HEK293 (cell line): ENCODE measurements around the gene TP53TG3D.
"Not testable (repeated sequence)": the region's sequence is repeated elsewhere in the genome, so short reads cannot be mapped to it uniquely, and the experiment has no call there.

Experiments
- CTCF ChIA-PET: fragments of 350-600 bp; formaldehyde crosslinking; extraction: SDS; loops from one replicate; lab custom pipeline; 2021; ENCODE audit warnings: antibody characterized with exemption; lab: Yijun Ruan, JAX
- POLR2A ChIA-PET: fragments of 300-600 bp; formaldehyde crosslinking; extraction: SDS; loops from one replicate; lab custom pipeline; 2020; ENCODE audit warnings: antibody characterized with exemption, inconsistent platforms; lab: Yijun Ruan, JAX
- H3K27ac ChIP-seq: fragments of 200-500 bp; sonication (Bioruptor generic); 2 replicates; pipeline ENCODE4 v1.5.1; 2014; ENCODE audit warnings: low read depth, low read length, control low read depth, inconsistent platforms; ENCODE audit errors: extremely low read depth
- H3K36me3 ChIP-seq, 2 experiments: fragments of 200-500 bp in 1 of 2; sonication (Bioruptor generic) in 1 of 2; 1 replicate in 1 of 2; 2 replicates in 1 of 2; pipeline ENCODE4 v1.5.1; 2014 to 2017; ENCODE audit warnings: inconsistent platforms in 2 of 2, low read length in 2 of 2; ENCODE audit not compliant: control insufficient read depth in 2 of 2, insufficient read depth in 1 of 2
- H3K4me1 ChIP-seq: fragments of 200-500 bp; sonication (Bioruptor generic); 2 replicates; pipeline ENCODE4 v1.5.1; 2014; ENCODE audit warnings: mild to moderate bottlenecking, low read length, inconsistent platforms; ENCODE audit not compliant: control insufficient read depth, insufficient read depth
- H3K4me3 ChIP-seq: 2 replicates; pipeline ENCODE4 v1.5.1; 2011; ENCODE audit warnings: low read depth, mild to moderate bottlenecking, control low read depth, low read length, moderate library complexity
- H3K9me3 ChIP-seq: fragments of 200-500 bp; sonication (Bioruptor generic); 2 replicates; pipeline ENCODE4 v1.5.1; 2014; ENCODE audit warnings: low read depth, low read length, inconsistent platforms; ENCODE audit not compliant: control insufficient read depth, insufficient read depth
- ZNF366 ChIP-seq: fragments of 450-650 bp; formaldehyde crosslinking; conservative IDR thresholded peaks from 2 replicates; pipeline ENCODE4 v1.5.1; 2016; ENCODE audit warnings: missing biosample characterization, missing genetic modification characterization
- TF ChIP-seq, protein P1 (sequence below): fragments of 450-650 bp; formaldehyde crosslinking; IDR thresholded peaks from 2 replicates; pipeline ENCODE4 v1.5.1; 2016; ENCODE audit warnings: missing biosample characterization, missing genetic modification characterization, low read depth

TP53TG3D gene

DNA sequence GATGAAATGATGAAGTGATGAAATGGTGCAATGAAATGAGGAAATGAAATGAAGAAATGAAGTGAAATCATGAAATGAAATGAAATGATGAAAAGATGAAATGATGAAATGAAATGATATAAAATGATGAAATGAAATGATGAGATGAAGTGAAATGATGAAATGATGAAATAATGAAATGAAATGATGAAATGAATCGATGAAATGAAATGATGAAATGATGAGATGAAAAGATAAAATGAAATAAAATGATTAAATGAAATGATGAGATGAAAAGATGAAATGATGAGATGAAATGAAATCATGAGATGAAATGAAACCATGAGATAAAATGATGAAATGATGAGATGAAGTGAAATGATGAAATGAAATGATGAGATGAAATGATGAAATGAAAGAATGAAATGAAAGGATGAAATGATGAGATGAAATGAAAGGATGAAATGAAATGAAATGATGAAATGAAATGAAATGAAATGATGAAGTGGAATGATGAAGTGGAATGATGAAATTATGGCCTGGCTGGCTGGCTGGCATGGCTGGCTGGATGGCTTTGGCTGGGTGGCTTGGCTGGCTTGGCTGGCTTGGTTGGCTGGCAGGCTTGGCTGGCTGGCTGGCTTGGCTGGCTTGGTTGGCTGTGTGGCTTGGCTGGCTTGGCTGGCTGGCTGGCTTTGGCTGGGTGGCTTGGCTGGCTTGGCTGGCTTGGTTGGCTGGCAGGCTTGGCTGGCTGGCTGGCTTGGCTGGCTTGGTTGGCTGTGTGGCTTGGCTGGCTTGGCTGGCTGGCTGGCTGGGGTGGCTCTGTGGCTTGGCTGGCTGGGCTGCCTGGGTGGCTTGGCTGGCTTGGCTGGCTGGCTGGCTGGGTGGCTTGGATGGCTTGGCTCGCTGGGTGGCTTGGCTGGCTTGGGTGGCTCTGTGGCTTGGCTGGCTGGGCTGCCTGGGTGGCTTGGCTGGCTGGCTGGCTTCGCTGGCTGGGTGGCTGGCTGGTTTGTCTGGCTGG is 32.0 kb downstream of the TP53TG3D start:
- CTCF ChIA-PET, H3K36me3 ChIP-seq, H3K4me3 ChIP-seq, H3K9me3 ChIP-seq, POLR2A ChIA-PET, H3K4me1 ChIP-seq, H3K27ac ChIP-seq: not testable (repeated sequence)
- 0 out of 2 replicates have a peak, but pooled peaks have one; percentile 14 for TF ChIP-seq ZNF366 (tag by site-specific recombination)
- TF ChIP-seq, protein P1, sequence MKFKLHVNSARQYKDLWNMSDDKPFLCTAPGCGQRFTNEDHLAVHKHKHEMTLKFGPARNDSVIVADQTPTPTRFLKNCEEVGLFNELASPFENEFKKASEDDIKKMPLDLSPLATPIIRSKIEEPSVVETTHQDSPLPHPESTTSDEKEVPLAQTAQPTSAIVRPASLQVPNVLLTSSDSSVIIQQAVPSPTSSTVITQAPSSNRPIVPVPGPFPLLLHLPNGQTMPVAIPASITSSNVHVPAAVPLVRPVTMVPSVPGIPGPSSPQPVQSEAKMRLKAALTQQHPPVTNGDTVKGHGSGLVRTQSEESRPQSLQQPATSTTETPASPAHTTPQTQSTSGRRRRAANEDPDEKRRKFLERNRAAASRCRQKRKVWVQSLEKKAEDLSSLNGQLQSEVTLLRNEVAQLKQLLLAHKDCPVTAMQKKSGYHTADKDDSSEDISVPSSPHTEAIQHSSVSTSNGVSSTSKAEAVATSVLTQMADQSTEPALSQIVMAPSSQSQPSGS (tag by site-specific recombination) = 0 out of 2 replicates have a peak, but pooled peaks have one; percentile 21

DNA sequence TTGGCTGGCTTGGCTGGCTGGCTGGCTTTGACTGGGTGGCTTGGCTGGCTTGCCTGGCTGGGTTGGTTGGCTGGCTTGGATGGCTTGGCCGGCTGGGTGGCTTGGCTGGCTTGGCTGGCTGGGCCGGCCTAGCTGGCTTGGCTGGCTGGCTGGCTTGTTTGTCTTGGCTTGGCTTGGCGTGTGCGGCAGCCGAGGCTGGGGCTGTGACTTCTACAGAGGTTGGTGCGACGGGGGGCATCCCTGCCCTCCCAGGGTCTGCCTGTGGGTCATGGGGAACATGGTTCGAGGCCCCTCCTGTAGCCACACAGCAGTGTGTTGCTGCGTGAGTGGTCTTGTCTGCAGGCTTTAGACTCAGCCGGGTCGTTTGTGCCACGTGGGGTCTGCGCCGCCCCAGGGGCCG is 33.1 kb downstream of the TP53TG3D start:
- H3K36me3 ChIP-seq, H3K9me3 ChIP-seq, H3K4me3 ChIP-seq, POLR2A ChIA-PET, H3K27ac ChIP-seq, H3K4me1 ChIP-seq, CTCF ChIA-PET: not testable (repeated sequence)

DNA sequence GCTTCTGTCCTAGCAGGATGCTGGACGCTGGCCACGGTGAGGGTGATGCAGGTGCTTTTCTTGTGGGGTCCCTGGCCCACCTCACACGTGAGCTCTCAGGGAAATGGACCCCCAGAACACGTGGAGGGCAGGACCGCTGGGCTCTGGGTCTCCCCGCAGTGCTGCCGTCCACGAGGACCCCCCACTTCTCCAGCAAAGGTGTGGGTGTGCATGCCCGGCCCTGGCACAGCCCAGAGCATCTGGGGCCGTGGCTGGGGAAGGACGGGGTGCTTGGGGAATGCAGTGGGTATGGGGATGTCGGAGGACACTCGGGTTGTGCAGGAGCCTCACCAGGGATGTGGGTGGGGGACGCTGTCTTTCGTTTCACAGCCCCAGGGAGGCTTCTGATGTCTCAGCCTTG is 34.7 kb downstream of the TP53TG3D start:
- H3K4me3 ChIP-seq, CTCF ChIA-PET, H3K9me3 ChIP-seq, H3K36me3 ChIP-seq, H3K4me1 ChIP-seq, H3K27ac ChIP-seq, POLR2A ChIA-PET: not testable (repeated sequence)

DNA sequence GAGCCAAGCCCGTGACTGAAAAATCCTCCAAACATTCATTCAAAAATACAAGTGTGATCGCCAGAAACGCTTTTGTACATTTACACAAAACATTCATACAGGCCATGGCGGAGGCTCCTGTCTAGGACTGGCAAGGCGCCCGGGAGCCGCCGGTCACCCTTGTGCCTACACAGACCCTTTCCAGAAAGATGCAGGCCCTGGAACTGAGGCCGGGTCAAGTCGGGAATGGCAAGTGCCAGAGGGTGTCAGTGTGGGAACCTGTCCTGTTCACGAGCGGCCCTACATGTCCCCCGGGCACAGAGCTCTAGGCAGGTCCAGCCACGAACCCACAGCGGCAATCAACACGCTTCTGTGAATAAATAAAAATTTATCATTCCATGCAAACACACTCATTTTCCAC is 36.1 kb downstream of the TP53TG3D start:
- H3K4me1 ChIP-seq, CTCF ChIA-PET, H3K36me3 ChIP-seq, H3K4me3 ChIP-seq, POLR2A ChIA-PET, H3K27ac ChIP-seq, H3K9me3 ChIP-seq: not testable (repeated sequence)

DNA sequence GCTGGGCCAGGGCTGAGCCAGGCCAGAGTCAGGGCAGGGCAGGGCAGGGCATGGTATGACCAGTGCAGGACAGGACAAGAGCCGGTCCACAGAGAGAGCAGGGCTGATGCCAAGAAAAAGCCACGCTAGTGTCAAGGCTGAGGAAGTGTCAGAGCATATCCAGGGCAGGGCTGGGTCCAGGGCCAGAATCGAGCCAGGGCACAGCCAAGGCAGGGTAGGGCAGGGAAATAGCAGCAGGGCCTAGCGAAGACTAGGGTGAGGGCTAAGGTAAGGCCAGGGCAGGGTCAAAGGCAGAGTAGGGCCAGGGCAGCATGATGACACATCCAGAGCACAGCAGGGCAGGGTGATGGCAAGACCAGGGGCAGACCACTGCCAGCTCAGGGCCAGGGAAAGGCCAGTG is 49.7 kb downstream of the TP53TG3D start:
- CTCF ChIA-PET, POLR2A ChIA-PET, H3K36me3 ChIP-seq, H3K27ac ChIP-seq, H3K4me3 ChIP-seq, H3K9me3 ChIP-seq, H3K4me1 ChIP-seq: not testable (repeated sequence)
